ENCODE data around the gene HES6.

DNA sequence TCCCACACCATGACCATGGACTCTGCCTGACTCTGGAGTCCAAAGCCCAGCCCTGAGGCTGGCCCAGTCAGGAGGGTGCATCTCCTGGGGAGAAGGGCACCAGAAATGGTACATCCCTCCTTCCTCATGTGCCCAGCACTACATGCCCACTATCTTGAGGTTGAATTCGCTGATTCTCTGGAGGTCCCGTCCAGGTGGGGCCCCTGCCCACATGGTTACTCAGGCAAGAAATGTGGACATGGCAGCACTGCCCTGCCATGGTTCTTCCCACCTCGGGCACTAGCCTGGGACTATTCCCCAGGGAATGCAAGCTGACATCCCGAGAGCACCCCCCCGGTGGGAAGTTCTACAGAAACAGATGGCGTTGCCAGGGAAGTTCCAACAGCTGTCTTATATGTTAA lies 15.3 kb upstream of the HES6 start:
- TF ChIP-seq SP1 (IDR thresholded peaks at IDR 0.05) (no peak), BHLHE40 (IDR thresholded peaks at IDR 0.05; ENCODE audit: borderline replicate concordance) (no peak), FOXM1 (IDR thresholded peaks at IDR 0.05; ENCODE audit: borderline replicate concordance) (no peak), FOXK2 (IDR thresholded peaks at IDR 0.05) (no peak), ELF4 (IDR thresholded peaks at IDR 0.05) (no peak), FOXA1 (IDR thresholded peaks at IDR 0.05) (no peak), ARNT (IDR thresholded peaks at IDR 0.05) (no peak), NFRKB (IDR thresholded peaks at IDR 0.05) (no peak), TARDBP (IDR thresholded peaks at IDR 0.05) (no peak)

All from HEK293T (cell line).